Activated CD4-positive, alpha-beta T cell treated with anti-CD3 and anti-CD28 coated beads for 1 hour (primary cell): Measurements from ENCODE around the gene PKD1.

ENCODE experiments used
- DNase-seq: peaks from one replicate; pipeline ENCODE4 v3.0.0-alpha.2; 2020

The PKD1 gene

DNA sequence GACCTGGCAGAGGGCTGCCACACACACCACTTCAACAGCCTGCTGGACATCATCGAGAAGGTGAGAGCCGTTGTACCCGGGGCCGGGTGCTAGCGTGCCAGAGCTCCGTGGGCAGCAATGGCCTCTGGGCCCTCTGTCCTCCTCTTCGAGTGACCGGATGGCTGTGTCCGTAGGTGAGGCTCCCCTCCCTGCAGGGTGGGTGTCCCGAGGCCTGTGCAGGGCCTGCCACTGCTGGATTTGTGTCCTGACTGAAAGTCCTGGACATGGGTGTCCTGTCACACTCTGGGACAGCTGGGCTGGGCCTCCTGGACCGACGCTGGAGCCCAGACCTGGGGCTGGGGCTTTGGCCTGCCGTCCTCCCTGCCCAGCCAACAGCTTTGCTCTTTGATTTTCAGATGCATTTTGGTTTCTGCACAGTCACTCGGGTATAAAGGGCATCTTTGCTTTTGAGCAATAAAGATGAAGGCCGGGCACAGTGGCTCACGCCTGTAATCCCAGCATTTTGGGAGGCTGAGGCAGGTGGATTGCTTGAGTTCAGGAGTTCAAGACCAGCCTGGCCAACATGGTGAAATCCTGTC is 71.2 kb downstream of the PKD1 start:
- DNase-seq, result no peak

GRCh38 chr16:2063861-2064260 is 71.8 kb downstream of the PKD1 start:
- DNase-seq, result no peak

DNA sequence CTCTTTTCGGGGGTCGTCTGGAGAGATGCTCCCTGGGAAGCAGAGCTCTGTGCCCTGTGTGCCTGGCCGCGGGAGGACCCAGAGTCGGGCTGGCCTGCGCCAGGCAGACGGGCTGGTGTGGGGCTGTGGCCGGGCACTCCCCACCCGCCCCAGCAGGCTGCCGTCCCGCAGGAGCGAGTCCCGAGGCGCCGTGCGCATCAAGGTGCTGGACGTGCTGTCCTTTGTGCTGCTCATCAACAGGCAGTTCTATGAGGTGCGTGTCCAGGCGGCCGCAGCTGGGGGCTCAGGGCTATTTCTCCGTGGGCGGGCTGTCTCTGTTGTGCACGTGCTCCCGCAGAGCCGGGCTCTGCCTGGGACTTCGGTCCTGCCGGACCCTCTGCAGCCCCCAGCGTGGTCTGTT is 72.9 kb downstream of the PKD1 start:
- no peak for DNase-seq

DNA sequence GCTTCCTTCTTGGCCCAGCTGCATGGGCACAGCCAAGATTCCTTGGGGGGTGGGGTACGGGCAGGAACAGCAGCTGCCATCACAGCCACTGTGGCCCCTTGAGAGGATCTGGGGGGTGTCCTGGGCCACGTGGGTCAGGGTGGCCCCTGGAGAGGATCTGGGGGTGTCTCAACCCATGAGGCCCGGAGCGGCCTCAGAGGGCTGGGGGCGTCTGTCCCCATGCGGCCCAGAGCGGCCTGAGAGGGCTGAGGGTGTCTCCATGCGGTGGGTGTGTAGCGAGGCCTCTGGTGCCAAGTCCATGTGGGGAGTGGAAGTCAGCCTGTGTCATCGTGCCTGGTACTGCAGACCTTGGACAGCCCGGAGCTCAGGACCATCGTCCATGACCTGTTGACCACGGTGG is 74.2 kb downstream of the PKD1 start:
- no peak for DNase-seq

DNA sequence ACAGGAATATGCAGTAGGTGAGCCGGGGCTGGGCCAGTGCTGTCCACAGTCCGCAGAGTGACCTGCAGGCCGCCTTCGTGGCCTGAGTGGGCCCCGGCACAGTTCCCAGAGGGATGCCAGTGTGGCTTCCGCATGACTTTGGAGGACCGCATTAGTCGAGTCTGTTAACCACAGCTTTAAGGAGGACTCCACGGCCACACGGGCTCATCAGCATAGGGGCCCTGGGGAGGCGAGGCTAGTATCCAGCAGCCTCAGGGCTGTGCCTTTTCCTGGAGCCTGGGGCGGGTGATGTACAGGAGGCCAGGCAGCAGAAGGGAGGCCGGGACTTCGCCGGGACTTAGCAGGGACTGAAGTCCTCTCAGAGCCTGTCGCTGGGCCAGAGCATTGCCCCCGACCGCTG is 74.7 kb downstream of the PKD1 start:
- DNase-seq, result no peak

DNA sequence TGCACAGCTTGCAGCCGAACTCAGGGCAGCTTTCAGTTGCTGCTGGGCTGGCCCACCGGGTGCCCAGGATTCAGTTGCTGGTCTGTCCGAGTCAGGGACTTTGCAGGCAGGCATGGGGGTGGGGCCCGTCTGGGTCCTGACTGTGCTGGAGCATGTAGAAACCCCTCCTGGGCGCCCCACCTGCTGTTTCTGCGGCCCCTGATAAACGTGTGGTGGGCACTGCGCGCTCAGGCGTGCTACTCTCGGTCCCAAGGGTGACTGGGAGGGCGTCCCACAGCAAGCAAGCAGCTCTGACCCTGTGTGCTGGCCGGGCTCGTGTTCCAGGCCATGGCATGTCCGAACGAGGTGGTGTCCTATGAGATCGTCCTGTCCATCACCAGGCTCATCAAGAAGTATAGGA is 75.4 kb downstream of the PKD1 start:
- DNase-seq, result no peak

DNA sequence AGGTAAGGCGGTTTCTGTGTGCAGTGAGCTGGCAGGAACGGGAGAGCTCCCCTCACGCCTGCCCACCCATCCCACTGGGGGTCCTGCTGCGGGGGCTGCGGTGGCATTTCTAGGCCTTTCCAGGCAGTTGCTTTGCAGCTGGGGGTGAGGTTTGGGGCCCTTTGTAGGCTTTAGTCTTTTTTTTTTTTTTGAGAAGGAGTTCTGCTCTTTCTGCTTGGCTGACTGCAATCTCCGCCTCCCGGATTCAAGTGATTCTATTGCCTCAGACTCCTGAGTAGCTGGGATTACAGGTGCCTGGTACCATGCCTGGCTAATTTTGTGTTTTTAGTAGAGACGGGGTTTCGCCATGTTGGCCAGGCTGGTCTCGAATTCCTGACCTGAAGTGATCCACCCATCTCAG is 76.8 kb downstream of the PKD1 start:
- no peak for DNase-seq

GRCh38 chr16:2058420-2058819 is 77.3 kb downstream of the PKD1 start:
- DNase-seq, result no peak

- no peak for DNase-seq
Measured at GRCh38 chr16:2057438-2057837, 78.3 kb downstream of the PKD1 start.

DNA sequence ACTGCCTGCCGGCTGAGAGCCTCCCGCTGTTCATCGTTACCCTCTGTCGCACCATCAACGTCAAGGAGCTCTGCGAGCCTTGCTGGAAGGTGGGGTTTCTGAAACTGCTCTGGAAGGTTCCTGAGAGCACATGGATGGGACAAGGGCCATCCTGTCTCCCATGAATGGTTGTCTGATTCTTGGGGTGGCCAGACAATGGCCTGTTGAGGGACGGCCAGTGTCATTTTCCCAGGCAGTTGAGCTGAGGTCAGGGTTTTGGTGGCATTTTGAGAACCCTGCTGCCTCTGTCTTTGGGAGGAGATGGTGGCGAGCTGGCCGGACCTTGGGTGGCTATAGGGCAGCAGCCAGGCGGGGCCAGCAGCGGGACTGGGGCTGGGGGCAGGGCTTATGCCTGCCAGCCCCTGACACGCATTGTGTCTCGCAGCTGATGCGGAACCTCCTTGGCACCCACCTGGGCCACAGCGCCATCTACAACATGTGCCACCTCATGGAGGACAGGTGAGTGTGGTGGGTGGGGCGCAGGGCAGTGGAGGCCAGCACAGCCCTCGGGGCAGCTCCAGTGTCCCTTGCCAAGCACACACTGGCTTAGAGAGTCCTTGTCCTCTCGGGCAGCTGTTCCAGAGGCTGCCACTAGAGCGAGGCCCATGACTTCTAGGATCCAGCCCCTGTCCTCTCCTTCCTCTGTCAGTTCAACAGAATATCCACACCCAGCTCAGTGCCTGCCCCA is 78.9 kb downstream of the PKD1 start:
- DNase-seq, result no peak

- DNase-seq, result no peak
Measured at GRCh38 chr16:2056077-2056476, 79.6 kb downstream of the PKD1 start.

DNA sequence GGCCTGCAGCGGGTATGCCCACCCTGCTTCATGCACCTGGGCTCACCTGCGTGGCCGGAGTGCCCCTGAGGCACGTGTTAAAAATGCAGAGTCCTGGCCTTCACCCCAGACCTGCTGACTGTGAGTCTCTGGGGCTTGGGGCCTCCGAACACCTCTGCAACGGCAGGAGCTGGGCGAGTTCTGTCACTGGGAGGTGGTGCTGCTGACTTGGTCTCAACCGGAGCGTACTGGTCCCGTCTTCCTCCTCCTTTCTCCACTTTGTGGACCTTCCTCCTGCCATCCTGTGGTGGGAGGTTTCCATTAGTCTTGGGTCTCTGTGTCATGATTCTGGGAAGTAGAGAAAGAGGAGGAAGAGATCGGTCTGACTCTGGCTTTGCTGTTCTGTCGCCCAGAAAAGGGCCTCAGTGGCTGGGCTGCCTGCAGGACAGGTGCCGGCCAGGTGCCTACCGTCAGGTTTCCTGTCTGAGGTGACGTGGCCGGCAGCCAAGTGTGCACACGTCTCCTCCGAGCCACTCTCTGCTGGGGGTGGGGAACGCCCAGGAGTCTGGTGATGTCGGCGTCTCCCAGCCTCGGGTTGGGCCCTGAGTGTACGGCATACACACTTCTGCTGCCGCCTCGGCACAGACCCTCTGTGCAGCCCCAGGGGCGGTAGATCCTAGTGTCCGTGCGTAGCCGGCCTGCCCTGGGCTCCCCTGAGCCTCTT is 81.0 kb downstream of the PKD1 start:
- DNase-seq, result no peak

- no peak for DNase-seq
Measured at GRCh38 chr16:2053897-2054296, 81.8 kb downstream of the PKD1 start.

DNA sequence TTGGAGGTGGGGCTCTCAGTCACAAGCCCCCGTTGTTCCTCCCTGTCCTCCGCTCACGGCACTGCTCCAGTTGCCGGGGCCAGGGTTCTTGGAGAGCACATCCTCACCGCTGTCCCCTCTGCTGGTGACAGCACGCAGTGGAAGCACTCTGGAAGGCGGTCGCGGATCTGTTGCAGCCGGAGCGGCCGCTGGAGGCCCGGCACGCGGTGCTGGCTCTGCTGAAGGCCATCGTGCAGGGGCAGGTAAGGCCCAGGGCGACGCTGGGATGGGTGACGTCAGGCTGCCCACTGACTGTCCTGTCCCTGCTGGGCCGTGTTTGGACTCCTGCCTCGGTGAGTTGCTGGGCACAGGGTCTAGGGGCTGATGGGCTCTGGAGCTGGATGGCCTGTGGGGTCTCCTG is 82.5 kb downstream of the PKD1 start:
- no peak for DNase-seq

GRCh38 chr16:2048116-2048543 is 87.6 kb downstream of the PKD1 start:
- DNase-seq, result no peak

- peak; percentile 86 for DNase-seq
Measured at GRCh38 chr16:2047330-2048115, 88.2 kb downstream of the PKD1 start, which contains the start of the genes NTHL1 and TSC2. NTHL1 (minus strand) TSS chr16:2047834; CDS start chr16:2047823, 11 bp downstream. TSC2 (plus strand) TSS chr16:2047985; CDS start chr16:2048616, 631 bp downstream.

- no peak for DNase-seq
Measured at GRCh38 chr16:2046893-2047329, 88.8 kb downstream of the PKD1 start.

DNA sequence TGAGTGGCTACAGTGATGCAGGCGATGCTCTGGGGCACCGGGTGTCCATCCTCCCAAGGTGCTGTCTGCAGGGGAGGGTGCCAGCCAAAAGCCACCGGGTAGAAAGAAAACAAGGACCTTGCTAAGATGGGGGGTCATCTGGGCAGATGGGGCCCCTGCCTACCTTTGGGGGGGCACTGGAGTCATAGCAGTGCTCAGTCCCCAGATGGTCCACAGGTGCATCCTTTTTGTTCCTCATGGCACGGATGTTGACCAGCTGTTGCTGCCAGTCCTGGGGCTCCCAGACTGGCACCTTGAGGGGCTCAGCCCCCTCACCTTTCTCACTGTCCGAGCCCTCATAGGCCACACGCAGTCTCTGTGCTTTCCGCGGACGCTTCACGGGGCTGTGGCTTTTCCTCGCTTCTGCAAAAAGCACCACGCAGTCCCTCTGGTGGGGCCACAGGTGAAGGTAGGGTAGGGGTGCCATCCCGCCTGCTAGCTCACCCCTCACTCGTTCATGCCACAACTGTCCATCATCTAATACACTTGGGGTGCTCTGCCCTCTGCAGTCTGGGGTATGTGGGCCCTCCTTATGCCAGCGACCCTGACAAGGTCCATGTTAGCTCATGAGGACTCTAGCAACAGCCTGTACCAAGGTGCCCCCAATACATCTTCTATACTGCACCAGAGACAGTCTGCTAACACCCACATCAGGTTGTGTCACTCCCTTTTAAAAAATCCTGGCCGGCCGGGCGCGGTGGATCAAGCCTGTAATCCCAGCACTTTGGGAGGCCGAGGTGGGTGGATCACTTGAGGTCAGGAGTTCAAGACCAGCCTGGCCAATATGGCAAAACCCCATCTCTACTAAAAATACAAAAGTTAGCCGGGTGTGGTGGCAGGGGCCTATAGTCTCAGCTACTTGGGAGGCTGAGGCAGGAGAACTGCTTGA is 89.5 kb downstream of the PKD1 start:
- no peak for DNase-seq

- no peak for DNase-seq
Measured at GRCh38 chr16:2044541-2044940, 91.2 kb downstream of the PKD1 start.

DNA sequence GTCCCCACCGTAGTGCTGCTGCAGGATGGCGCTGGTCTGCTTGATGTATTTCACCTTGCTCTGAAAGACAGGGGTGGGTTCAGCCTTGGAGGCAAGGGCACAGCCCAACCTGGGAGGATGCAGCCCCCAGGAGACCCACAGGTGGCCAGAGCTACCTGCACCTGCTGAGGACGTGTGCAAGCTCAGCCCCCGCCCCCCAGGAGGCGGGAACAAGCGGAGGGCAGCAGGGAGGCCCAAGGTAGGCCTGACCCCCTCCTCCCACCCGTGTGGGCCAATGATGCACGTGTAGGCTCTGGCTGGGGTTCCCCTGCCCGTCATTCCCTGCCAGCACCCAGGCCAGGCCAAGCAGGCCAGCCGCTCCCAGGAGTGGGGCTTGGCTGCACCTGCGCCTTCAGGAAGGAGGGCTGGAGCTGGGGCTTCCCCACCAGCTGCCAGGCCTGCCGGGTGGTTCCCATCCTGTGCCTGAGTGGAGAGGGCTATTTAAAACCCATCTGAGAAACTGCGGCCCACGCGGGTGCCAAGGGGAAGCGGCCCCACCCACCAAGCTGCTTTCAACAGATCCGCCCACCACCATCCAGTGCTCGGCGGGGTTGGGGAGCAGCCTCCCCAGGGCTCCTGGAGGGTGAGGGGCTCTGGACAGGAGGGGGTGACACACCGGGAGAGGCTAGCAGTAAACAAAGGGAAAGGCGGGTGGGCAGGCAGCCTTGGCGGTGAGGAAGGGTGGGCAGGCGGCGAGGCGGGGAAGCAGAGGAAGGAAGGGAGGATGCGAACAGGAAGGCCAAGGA is 91.8 kb downstream of the PKD1 start:
- DNase-seq, result no peak

DNA sequence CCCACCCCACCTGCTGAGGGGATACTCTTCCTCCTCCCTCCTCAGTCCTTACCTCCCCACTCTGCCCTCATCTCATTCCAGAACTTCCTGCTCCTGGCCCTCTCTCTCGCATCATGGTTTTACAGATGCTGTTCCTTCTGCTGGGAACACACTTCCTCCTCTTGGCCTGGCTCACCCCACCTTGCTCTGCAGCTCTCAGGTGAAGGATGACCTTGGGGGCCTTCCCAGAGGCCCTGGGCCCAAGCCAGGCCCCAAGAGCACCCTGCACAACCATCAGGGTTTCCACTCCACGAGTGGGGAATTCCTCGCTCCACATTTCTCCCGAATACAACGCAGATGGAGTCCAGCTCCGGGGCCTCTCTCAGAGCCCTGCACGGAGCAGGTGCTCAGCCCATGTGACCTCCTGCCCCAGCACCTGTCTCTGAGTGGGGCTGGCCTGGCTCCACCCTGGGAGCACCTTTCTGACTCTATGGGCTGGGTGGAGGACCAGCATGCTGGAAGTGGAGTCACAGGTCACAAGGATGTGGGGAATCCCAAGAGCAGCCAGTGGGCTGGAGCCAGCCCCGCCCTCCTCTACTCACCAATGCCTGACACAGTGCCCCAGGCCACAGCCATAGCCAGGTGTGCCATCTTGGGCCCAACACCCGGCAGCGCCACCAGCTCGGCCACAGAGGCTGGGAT is 92.6 kb downstream of the PKD1 start:
- DNase-seq, result no peak
